IPS-NIHi7 (cell line): Measurements from ENCODE around the gene CPE.

Experiments used
- DNase-seq: peaks from one replicate; pipeline ENCODE4 v3.0.0; 2012; ENCODE audit warnings: mixed read lengths; ENCODE audit errors: extremely low spot score

CPE gene

DNA sequence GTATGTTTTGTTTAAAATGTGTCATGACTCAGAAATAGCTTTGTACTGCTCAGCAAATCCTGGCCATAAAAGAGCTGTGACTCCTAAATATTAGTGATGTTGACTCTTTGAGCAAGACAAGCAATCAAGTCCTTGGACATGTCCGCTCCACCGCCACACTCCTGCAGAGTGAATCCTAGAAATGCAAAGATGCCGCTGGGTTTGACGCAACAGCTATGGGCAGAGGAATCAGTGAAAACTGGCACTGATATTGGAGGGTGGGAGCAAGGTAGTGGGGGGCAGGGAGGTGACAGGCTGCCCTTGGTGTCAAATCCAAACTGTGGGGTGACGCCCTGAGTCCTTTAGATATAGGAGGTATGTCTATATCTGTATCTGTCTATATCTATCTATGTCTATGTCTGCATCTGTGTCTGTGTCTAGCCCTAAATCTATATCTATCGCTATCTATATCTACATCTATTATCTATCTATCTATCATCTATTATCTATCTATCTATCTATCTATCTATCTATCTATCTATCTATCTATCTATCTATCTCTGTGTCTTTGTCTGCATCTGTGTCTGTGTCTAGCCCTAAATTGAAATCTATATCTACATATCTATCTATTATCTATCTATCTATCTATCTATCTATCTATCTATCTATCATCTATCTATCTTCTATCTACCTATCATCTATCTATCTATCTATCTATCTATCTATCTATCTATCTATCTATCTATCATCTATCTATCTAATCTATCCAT, 129.7 kb downstream of the CPE start:
- DNase-seq = no peak

DNA sequence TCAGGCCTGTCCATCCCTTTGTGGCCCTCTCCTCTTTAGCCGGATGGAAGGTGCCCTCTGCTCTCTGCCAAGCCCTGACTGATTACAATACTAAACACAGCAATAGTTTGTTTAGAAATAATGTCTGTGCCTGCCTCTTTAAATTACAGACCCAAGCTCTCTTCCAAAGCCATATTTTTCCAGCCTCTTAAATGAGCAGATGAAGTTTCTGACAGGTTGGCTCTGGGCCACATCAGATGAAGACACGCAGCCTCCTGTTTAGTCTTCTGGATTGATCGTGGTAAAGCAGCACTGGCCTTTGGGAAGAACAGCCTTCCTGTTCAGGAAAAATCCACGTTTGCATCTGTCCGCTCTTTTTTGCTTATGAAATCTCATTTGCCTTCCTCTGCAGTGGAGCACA, 133.6 kb downstream of the CPE start:
- DNase-seq = no peak

DNA sequence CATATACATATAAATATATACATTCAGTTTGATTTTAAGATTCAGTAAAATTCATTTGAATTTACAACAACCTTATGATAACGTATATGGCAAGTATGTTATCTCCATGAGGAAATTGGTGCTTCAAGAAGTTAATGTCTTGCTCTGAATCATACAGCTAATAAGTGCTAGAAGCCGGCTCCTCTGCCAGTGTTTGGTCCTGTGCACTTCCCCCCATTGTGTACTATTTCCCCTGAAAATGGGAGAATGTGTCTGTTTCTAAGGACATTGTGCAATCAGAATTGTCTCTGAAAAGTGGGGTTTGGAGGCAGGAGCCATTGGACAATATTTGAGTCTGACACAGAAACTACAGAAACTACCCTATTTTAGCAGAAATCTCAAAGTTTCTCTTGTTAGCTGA, 135.9 kb downstream of the CPE start:
- DNase-seq = no peak

- DNase-seq = no peak
These were observed 136.4 kb downstream of the CPE start for GRCh38 chr4:165515201-165515600.

GRCh38 chr4:165516281-165516833, 137.5 kb downstream of the CPE start:
- no peak for DNase-seq

DNA sequence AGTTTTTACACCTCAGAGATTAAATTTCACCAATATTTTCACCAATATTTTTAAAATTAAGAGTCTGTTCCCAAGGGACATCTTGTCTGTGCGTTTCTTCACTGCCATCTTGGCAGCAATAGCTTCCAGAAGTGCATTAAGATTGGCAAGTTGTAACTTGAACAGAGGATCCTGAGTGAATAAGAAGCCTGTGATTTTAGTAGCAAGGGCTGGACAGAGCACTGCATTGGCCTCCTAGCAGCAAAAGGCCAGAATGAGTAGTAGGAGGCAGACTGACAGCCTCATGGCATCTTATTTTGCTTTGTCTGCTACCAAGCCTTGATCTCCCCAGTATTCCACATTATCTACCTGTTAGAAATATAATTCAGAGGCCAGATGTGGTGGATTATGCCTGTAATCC, 138.4 kb downstream of the CPE start:
- no peak for DNase-seq

- DNase-seq = no peak
These were observed 139.3 kb downstream of the CPE start for GRCh38 chr4:165518024-165518616.

DNA sequence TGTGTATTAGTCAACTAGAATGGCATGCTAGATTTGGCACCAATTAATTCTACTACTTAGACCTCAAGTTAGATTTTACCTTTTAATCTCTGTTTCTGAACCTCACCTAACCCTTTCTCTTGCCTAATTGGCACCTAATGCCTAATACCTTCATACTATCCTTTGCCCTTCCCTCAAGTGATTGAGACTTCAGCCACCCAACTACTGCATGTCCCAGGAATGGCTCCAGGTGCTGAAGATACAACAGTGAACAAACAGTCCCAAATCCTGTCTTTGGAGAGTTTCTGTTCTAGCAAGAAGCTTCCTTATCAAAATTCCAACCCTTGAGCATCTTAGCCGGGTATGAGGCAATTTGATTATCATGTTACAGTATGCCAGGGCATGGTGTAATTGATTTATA, 139.9 kb downstream of the CPE start:
- no peak for DNase-seq

GRCh38 chr4:165519591-165519990, 140.8 kb downstream of the CPE start:
- no peak for DNase-seq

GRCh38 chr4:165520086-165520485, 141.3 kb downstream of the CPE start:
- no peak for DNase-seq

DNA sequence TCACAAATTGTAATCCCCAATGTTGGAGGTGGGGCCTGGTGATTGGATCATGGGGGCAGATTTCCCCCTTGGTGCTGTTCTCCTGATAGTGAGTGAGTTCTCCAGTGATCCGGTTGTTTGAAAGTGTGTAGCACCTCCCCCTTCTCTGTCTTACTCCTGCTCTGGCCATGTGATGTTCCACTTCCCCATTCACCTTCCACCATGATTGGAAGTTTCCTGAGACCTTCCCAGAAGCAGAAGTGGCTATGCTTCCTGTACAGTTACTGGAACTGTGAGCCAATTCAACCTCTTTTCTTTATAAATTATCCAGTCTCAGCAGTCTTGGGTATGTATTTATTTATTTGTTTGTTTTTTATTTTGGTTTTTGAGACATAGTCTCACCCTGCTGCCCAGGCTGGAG, 143.2 kb downstream of the CPE start:
- DNase-seq = no peak

- DNase-seq = no peak
These were observed 145.9 kb downstream of the CPE start for GRCh38 chr4:165524532-165525190.

DNA sequence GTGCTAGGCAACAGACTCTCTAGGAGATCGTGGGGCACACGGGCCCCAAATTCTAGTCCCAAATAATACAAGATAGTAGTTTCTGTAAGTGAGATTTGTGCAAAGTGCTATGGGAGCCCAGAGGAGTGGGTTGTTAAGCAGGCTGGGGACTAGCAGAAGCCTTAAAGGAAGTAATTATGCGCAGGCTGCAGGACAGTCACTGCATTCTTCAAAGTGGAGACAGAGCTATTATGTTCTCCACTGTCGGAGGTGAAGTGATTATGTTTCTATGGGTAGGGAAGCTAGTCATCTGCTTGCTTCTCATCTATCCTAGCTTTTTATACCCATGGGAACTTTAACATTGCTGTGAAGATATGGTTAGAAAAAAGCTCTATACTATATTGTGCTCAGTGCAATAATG, 154.2 kb downstream of the CPE start:
- no peak for DNase-seq

DNA sequence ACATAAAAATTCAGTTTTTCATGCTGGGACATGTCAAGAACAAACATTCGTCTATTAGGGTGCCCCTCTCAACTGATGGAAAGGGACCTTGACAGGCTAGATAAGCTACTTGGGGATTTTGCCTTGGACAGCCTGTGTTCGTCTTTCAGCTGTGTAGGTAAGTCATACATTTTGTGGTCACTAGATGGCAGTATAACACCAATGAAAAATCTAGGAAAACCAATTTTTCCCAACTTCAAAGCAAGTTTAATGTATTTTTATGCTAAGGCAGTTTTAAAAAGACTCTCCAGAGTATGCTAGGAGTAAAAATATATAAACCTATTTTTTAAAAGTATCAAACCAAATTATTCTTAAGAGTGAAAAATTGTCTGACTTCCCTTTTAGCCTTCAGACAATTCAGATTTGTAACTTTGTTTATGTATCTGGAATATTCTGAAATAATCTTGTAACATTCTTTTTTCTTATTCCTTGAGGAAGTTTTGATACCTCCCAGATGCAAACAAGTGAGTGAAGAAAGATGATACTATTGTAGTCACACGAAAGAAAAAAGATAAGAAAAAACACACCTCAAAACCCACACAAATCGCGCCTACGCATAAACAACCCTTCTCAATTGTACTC, 158.3 kb downstream of the CPE start:
- peak; percentile 53 for DNase-seq

GRCh38 chr4:165539801-165540200, 161.0 kb downstream of the CPE start:
- DNase-seq = no peak

GRCh38 chr4:165540206-165540830, 161.5 kb downstream of the CPE start:
- DNase-seq = no peak

- no peak for DNase-seq
These were observed 163.1 kb downstream of the CPE start for GRCh38 chr4:165541851-165542459.

- no peak for DNase-seq
These were observed 163.7 kb downstream of the CPE start for GRCh38 chr4:165542476-165542875.
